ENCODE measurements around the gene VWA8.
"Not testable (repeated sequence)": the region's sequence is repeated elsewhere in the genome, so short reads cannot be mapped to it uniquely, and the experiment has no call there.

The VWA8 gene

DNA sequence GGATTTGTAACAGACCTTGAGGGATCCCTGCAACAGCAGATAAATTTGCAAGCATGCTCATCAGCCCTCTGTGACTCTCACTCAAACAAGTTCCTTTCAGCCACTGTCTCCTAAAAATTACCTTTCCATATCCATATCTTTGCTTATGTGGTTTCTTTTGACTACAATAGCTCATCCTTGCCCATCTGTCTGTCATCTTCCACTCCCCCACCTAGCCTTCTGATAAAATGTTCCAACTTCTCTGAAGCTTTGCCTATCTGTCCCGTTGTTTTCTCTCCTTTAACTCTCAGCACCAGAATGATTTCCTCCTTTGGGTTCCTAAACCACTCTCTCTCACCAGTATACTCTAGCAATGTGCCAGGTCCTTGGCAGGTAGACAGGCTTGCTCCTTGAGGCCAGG is 194.5 kb downstream of the VWA8 start:
- no peak overlapping the region for H3K4me3 Mint-ChIP-seq

DNA sequence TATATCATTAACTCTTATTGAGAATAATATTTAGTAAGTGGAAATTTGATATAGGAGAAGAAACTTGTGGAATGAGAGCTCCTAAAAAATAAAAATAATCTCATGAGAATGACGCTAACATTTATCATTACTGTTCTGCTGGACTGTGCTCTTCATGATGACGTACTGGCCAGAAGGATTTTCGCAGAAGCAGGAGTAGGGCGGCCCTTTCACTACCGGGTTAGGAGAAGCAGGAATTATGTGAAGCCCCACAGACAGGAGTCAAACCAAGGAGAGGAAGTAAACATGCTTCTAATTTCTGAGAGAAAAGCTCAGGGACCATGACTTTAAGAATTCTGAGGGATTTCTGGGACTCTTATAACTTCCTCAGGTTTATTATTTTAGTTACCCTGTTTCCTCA is 195.1 kb downstream of the VWA8 start:
- H3K36me3 Mint-ChIP-seq, result peaks cover 17% of the 10 kb centered on the region
- no peaks in the 10 kb centered on the region for H3K9me3 Mint-ChIP-seq
- no peaks in the 10 kb centered on the region for H3K27me3 Mint-ChIP-seq
- DNase-seq (ENCODE audit: low spot score in 2 of 2) (no peak), ATAC-seq (ENCODE audit: low read depth) (no peak)
- no peak overlapping the region for H3K27ac Mint-ChIP-seq
- no peak overlapping the region for H3K4me3 Mint-ChIP-seq
- no peaks in the 10 kb centered on the region for H3K4me1 Mint-ChIP-seq

More for the DNA sequence above, 194.5 kb downstream of the VWA8 start:
- no peaks in the 10 kb centered on the region for H3K9me3 Mint-ChIP-seq
- H3K27ac Mint-ChIP-seq, result no peak overlapping the region
- H3K36me3 Mint-ChIP-seq, result peaks cover 17% of the 10 kb centered on the region
- ATAC-seq (ENCODE audit: low read depth) (no peak), DNase-seq (ENCODE audit: low spot score in 2 of 2) (no peak)
- no peaks in the 10 kb centered on the region for H3K4me1 Mint-ChIP-seq
- no peaks in the 10 kb centered on the region for H3K27me3 Mint-ChIP-seq

DNA sequence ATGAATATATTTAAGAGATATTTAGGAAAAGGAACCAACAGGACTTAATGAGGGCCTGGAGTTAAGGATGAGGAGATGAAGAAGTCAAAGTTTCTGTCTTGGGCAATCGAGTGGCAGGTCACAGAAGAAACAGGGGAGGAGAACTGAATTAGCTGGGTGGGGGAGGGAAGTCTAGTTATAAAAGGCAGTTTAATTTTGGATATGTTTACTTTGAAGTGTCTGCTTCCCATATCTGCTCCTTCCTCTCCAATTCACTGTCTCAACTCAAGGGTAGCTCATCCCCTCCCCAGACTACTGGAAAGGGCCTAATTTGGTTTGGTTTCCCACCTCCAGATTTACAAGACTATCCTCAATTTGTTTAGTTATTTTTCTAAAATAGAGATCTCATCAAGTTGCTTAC is 195.9 kb downstream of the VWA8 start:
- H3K4me1 Mint-ChIP-seq, result no peaks in the 10 kb centered on the region
- H3K27me3 Mint-ChIP-seq, result no peaks in the 10 kb centered on the region
- no peak overlapping the region for H3K27ac Mint-ChIP-seq
- no peak overlapping the region for H3K4me3 Mint-ChIP-seq
- ATAC-seq (ENCODE audit: low read depth) (no peak), DNase-seq (ENCODE audit: low spot score in 2 of 2) (no peak)
- H3K36me3 Mint-ChIP-seq, result peaks cover 19% of the 10 kb centered on the region
- H3K9me3 Mint-ChIP-seq, result no peaks in the 10 kb centered on the region

GRCh38 chr13:41764558-41764957 is 196.4 kb downstream of the VWA8 start:
- Mint-ChIP-seq H3K9me3 (no peaks in the 10 kb centered on the region), H3K4me1 (no peaks in the 10 kb centered on the region), H3K27ac (no peak overlapping the region), H3K36me3 (peaks cover 18% of the 10 kb centered on the region), H3K27me3 (no peaks in the 10 kb centered on the region), H3K4me3 (no peak overlapping the region)
- no peak for DNase-seq (ENCODE audit: low spot score in 2 of 2)
- ATAC-seq (ENCODE audit: low read depth), result no peak

DNA sequence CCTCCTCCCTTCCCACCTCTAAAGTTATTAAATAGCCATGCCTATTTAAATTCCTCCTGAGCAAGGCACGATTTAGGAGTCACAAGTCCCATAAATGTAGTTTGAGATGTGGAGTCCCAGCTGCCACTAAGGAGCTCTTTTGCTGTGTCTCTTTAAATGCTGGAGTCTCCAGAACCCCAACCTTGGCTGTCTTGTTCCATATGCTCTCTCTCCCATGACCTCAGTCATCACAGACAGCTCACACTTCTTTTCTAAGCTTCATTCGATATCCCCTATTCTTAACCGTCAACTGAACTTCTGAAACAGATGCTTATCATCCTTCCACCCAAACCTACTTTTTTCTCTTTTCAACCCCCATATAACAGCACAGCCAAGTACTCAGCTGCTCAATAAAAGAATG is 197.1 kb downstream of the VWA8 start:
- DNase-seq (ENCODE audit: low spot score in 2 of 2) (no peak), ATAC-seq (ENCODE audit: low read depth) (no peak)
- no peak overlapping the region for H3K27ac Mint-ChIP-seq
- H3K9me3 Mint-ChIP-seq, result no peaks in the 10 kb centered on the region
- no peaks in the 10 kb centered on the region for H3K4me1 Mint-ChIP-seq
- H3K36me3 Mint-ChIP-seq, result peaks cover 24% of the 10 kb centered on the region
- no peak overlapping the region for H3K4me3 Mint-ChIP-seq
- no peaks in the 10 kb centered on the region for H3K27me3 Mint-ChIP-seq

DNA sequence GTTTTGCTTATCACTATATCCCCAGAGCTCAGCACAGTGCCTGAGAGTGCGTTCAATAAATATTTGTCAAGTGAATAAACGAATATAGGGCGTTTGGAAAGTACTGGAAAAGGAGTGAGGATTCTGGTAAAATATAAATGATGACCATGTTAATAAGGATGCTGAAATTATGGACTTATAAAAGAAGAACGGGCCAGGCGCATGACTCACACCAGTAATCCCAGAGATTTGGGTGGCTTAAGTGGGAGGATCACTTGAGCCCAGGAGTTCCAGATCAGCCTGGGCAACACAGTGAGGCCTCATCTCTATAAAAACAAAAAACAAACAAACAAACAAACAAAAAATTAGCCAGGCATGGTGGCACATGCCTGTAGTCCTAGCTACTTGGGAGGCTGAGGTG is 198.1 kb downstream of the VWA8 start:
- H3K4me3 Mint-ChIP-seq, result no peak overlapping the region
- H3K9me3 Mint-ChIP-seq, result no peaks in the 10 kb centered on the region
- H3K27me3 Mint-ChIP-seq, result no peaks in the 10 kb centered on the region
- H3K4me1 Mint-ChIP-seq, result peaks cover 1% of the 10 kb centered on the region
- ATAC-seq (ENCODE audit: low read depth), result no peak
- H3K27ac Mint-ChIP-seq, result no peak overlapping the region
- H3K36me3 Mint-ChIP-seq, result peaks cover 26% of the 10 kb centered on the region
- DNase-seq (ENCODE audit: low spot score in 2 of 2), result no peak

GRCh38 chr13:41756198-41756880 is 204.6 kb downstream of the VWA8 start:
- H3K9me3 Mint-ChIP-seq, result no peaks in the 10 kb centered on the region
- H3K4me1 Mint-ChIP-seq, result peaks cover 6% of the 10 kb centered on the region
- ATAC-seq (ENCODE audit: low read depth), result no peak
- H3K27ac Mint-ChIP-seq, result no peak overlapping the region
- no peaks in the 10 kb centered on the region for H3K27me3 Mint-ChIP-seq
- H3K36me3 Mint-ChIP-seq, result peaks cover 30% of the 10 kb centered on the region
- H3K4me3 Mint-ChIP-seq, result no peak overlapping the region
- no peak for DNase-seq (ENCODE audit: low spot score in 2 of 2)

GRCh38 chr13:41751734-41752445 is 209.0 kb downstream of the VWA8 start:
- DNase-seq (ENCODE audit: low spot score in 2 of 2) (no peak), ATAC-seq (ENCODE audit: low read depth) (no peak)
- peaks cover 2% of the 10 kb centered on the region for H3K9me3 Mint-ChIP-seq
- H3K4me1 Mint-ChIP-seq, result peaks cover 4% of the 10 kb centered on the region
- peaks cover 35% of the 10 kb centered on the region for H3K36me3 Mint-ChIP-seq
- H3K4me3 Mint-ChIP-seq, result no peak overlapping the region
- H3K27ac Mint-ChIP-seq, result no peak overlapping the region
- H3K27me3 Mint-ChIP-seq, result no peaks in the 10 kb centered on the region

- Mint-ChIP-seq H3K4me3 (no peak overlapping the region), H3K27ac (no peak overlapping the region), H3K36me3 (peaks cover 37% of the 10 kb centered on the region), H3K9me3 (peaks cover 2% of the 10 kb centered on the region), H3K27me3 (no peaks in the 10 kb centered on the region), H3K4me1 (peaks cover 4% of the 10 kb centered on the region)
- ATAC-seq (ENCODE audit: low read depth) (no peak), DNase-seq (ENCODE audit: low spot score in 2 of 2) (no peak)
Observed at GRCh38 chr13:41751277-41751676, 209.6 kb downstream of the VWA8 start.

- Mint-ChIP-seq H3K4me3 (no peak overlapping the region), H3K27me3 (no peaks in the 10 kb centered on the region), H3K9me3 (peaks cover 2% of the 10 kb centered on the region), H3K4me1 (peaks cover 3% of the 10 kb centered on the region), H3K27ac (no peak overlapping the region), H3K36me3 (peaks cover 36% of the 10 kb centered on the region)
- ATAC-seq (ENCODE audit: low read depth), result no peak
- DNase-seq (ENCODE audit: low spot score in 2 of 2), result no peak
Observed at GRCh38 chr13:41746259-41746658, 214.7 kb downstream of the VWA8 start.

- H3K4me1 Mint-ChIP-seq; H3K9me3 Mint-ChIP-seq; ATAC-seq (ENCODE audit: low read depth); DNase-seq (ENCODE audit: low spot score in 2 of 2); H3K27ac Mint-ChIP-seq; H3K27me3 Mint-ChIP-seq; H3K4me3 Mint-ChIP-seq: not testable (repeated sequence)
- H3K36me3 Mint-ChIP-seq, result peaks cover 40% of the 10 kb centered on the region
Observed at GRCh38 chr13:41745496-41745895, 215.4 kb downstream of the VWA8 start.

DNA sequence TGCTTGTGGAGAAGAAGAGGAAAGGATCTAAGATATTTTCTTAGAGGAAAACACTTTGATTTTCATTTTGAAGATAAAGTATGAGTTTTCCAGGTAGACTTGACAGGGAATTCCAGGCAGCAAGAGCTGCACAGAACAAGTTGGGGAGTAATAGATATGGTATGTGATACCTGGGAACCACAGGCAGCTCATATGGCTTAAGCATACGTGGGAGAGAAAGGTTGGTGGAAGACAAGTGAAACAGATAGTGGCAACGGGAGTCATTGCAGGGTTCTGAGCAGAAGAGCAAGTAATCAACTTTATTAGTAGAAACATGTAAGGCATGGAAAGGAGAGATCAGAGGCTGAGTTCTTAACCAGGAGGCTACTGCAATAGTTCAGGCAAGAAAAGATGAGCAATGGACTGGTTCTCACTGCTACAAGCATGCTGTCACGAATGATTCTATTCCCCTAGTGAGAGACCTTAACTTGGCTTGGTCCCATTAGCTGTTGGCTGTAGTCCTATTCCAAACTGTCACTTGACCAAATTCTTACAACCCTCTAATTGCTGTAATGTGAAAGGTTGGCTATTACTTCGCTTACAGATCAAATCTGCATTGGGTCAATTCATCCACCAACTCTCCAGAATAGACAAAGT is 217.9 kb downstream of the VWA8 start:
- no peak overlapping the region for H3K4me3 Mint-ChIP-seq
- peaks cover 3% of the 10 kb centered on the region for H3K4me1 Mint-ChIP-seq
- no peaks in the 10 kb centered on the region for H3K27me3 Mint-ChIP-seq
- peak overlapping the region; percentile 12 for H3K27ac Mint-ChIP-seq
- no peak for ATAC-seq (ENCODE audit: low read depth)
- no peaks in the 10 kb centered on the region for H3K9me3 Mint-ChIP-seq
- DNase-seq (ENCODE audit: low spot score in 2 of 2), result no peak
- peaks cover 24% of the 10 kb centered on the region for H3K36me3 Mint-ChIP-seq

- Mint-ChIP-seq H3K27me3 (no peaks in the 10 kb centered on the region), H3K9me3 (no peaks in the 10 kb centered on the region), H3K36me3 (peaks cover 18% of the 10 kb centered on the region), H3K4me1 (peaks cover 3% of the 10 kb centered on the region), H3K27ac (no peak overlapping the region), H3K4me3 (no peak overlapping the region)
- ATAC-seq (ENCODE audit: low read depth) (no peak), DNase-seq (ENCODE audit: low spot score in 2 of 2) (no peak)
Observed at GRCh38 chr13:41740479-41740878, 220.4 kb downstream of the VWA8 start.

DNA sequence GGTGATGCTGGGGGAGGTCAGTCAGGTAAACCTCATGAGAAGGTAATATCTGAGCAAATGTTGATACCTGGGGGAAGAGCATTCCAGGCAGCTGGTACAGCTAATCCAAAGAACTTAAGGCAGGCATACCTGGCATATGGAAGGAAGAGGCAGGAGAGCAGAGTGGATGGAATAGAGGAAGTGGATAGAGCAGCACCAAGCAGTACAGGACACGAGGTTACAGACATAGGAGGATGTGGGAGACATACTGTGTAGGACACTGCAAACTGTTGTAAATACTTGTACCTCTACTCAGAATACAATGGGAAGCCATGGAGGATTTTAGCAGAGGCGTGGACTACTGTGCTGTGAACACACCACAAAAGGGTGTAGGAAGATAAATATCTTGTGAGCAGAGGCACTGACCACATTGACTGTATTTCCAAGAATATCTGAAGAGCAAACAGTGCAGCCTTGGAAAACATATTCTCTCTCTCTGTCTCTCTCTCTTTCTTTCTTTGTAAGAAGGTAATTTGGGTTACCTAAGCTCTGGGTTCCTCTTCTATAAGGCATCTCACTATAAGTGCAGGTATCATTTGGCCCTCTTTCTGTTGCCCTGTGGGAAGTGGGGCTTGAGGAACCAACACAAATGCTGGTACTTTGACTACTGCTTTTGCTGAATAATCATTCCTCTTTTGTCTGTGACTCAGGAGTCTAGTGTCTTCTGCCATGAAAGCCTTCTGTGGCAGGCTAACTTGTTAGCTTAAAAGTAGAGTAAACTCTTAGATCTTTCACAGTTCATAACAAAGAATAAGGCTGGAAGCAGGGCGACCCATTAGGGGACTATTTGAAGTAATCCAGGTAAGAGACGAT is 238.0 kb downstream of the VWA8 start:
- no peak for DNase-seq (ENCODE audit: low spot score in 2 of 2)
- no peaks in the 10 kb centered on the region for H3K4me1 Mint-ChIP-seq
- peaks cover 6% of the 10 kb centered on the region for H3K36me3 Mint-ChIP-seq
- no peaks in the 10 kb centered on the region for H3K9me3 Mint-ChIP-seq
- H3K27me3 Mint-ChIP-seq, result no peaks in the 10 kb centered on the region
- H3K4me3 Mint-ChIP-seq, result no peak overlapping the region
- no peak overlapping the region for H3K27ac Mint-ChIP-seq
- no peak for ATAC-seq (ENCODE audit: low read depth)

Measured in memory B cell (primary cell).